SW 1271 (cell line): ENCODE data around the gene ISCA2.

Experiments
- DNase-seq, 2 experiments: peaks; one replicate each; lab custom pipeline; 2025; lab: John Stamatoyannopoulos, UW

The ISCA2 gene

GRCh38 chr14:74483321-74483720 is 10.2 kb upstream of the ISCA2 start:
- no peak for DNase-seq

GRCh38 chr14:74486164-74486563 is 7.4 kb upstream of the ISCA2 start:
- DNase-seq: no peak

- DNase-seq: peak in 1 of 2 experiments; percentile 20
Observed at GRCh38 chr14:74488786-74489397, 4.7 kb upstream of the ISCA2 start.

- DNase-seq: no peak
Observed at GRCh38 chr14:74490486-74490885, 3.1 kb upstream of the ISCA2 start.

GRCh38 chr14:74491956-74492775 is 1.4 kb upstream of the ISCA2 start:
- DNase-seq: peak in 1 of 2 experiments; percentile 7

GRCh38 chr14:74492776-74493342 is 706 bp upstream of the ISCA2 start, which contains the start of gene NPC2:
NPC2 (minus strand) TSS chr14:74493305; CDS start chr14:74493274, 31 bp downstream.
- no peak for DNase-seq

GRCh38 chr14:74495356-74495755 is 1.8 kb downstream of the ISCA2 start:
- DNase-seq: no peak

GRCh38 chr14:74500417-74501134 is 7.0 kb downstream of the ISCA2 start:
- DNase-seq: no peak

- DNase-seq: peak in 1 of 2 experiments; percentile 16
Observed at GRCh38 chr14:74501135-74501614, 7.6 kb downstream of the ISCA2 start.

- DNase-seq: no peak
Observed at GRCh38 chr14:74501691-74502090, 8.1 kb downstream of the ISCA2 start.

- peak in 1 of 2 experiments; percentile 17 for DNase-seq
Observed at GRCh38 chr14:74502236-74503019, 8.9 kb downstream of the ISCA2 start.

- DNase-seq: no peak
Observed at GRCh38 chr14:74503291-74503937, 9.8 kb downstream of the ISCA2 start.

- no peak for DNase-seq
Observed at GRCh38 chr14:74503938-74504335, 10.4 kb downstream of the ISCA2 start.

GRCh38 chr14:74504412-74504811 is 10.8 kb downstream of the ISCA2 start:
- DNase-seq: no peak

- no peak for DNase-seq
Observed at GRCh38 chr14:74504874-74505720, 11.5 kb downstream of the ISCA2 start.

- DNase-seq: no peak
Observed at GRCh38 chr14:74505831-74506230, 12.3 kb downstream of the ISCA2 start.

- no peak for DNase-seq
Observed at GRCh38 chr14:74506411-74506851, 12.9 kb downstream of the ISCA2 start.

- DNase-seq: no peak
Observed at GRCh38 chr14:74507085-74507484, 13.5 kb downstream of the ISCA2 start.

- no peak for DNase-seq
Observed at GRCh38 chr14:74507840-74508239, 14.3 kb downstream of the ISCA2 start.

- peak in 1 of 2 experiments; percentile 19 for DNase-seq
Observed at GRCh38 chr14:74508292-74508731, 14.7 kb downstream of the ISCA2 start.
